GM19351 (cell line): ENCODE measurements around the gene EFCC1.

Source experiments
- ATAC-seq: cut with Tn5 transposase; IDR thresholded peaks from one replicate; pipeline ENCODE4 v1.9.1; 2021; ENCODE audit warnings: mild to moderate bottlenecking, moderate library complexity; ENCODE audit not compliant: unreplicated experiment

Gene EFCC1, protein sequence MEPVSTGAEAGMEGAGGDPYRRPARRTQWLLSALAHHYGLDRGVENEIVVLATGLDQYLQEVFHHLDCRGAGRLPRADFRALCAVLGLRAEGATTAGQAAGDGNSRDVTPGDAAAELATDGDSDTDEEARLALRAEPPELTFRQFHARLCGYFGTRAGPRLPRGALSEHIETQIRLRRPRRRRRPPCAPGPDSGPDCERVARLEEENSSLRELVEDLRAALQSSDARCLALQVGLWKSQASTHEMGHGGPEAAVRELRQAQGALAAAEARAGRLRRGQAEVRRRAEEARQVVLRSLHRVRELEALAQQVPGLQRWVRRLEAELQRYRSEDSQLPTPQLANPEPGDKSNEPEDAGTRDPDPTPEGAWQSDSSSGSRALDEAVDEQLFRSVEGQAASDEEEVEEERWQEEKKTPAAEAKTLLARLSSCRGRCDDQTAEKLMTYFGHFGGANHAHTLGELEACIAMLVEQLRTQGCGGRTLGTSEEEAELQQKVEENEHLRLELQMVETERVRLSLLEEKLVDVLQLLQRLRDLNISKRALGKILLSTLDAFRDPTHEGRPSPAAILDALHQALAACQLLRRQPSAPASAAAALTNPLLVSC

GRCh38 chr3:129001101-129001805 is at the start of gene EFCC1:
Gene EFCC1, plus strand, starts transcription at chr3:129001304. Its CDS starts 325 bp downstream, at chr3:129001629.
- no peak for ATAC-seq

DNA sequence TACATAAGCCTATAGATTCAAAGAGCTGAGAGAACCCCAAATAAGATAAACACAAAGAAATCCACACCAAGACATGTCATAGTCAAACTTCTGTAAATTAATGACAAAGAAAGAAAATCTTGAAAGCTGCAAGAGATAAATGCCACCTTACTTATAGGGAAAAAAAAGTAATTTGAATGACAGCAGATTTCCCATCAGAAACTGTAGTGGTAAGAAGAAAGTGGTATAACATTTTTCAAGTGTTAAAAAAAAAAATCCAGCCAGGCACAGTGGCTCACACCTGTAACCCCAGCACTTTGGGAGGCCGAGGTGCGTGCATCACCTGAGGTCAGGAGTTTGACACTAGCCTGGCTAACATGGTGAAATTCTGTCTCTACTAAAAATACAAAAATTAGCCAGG is 44.7 kb upstream of the EFCC1 start:
- ATAC-seq = no peak

GRCh38 chr3:128965280-128965679 is 35.8 kb upstream of the EFCC1 start:
- ATAC-seq = no peak

GRCh38 chr3:128965818-128966217 is 35.3 kb upstream of the EFCC1 start:
- ATAC-seq = no peak

GRCh38 chr3:128967748-128968355 is 33.3 kb upstream of the EFCC1 start:
- ATAC-seq = no peak

DNA sequence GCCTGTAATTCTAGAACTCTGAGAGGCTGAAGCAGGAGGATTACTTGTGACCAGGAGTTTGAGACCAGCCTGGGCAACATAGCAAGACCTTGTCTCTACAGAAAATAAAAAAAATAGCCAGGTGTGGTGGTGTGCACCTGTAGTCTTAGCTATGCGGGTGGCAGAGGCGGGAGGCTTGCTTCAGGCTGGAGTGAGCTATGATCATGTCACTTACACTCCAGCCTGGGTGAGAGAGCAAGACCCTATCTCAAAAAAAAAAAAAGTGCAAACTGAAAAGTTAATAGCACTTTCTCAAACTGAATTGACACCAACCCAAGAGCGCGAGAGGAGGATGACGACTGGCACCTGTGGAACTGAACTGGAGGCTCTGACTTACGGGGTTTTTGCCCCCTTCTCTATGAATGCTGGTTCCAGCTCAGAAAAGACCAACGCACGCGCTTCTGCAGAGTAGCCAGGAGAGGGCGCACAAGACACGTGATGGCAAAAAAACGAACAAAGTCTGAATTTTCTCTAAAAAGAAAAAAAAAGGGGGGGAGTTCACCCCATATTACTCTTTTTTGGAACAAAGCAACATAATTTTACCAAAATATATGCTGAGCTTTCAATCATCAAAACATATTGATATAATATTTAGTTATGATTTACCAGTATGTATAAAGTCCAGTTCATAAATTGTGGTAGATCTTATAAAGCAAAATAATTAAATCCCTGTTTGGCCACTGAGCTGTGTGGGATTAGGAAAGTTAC is 30.9 kb upstream of the EFCC1 start:
- ATAC-seq = no peak

GRCh38 chr3:128970740-128971047 is 30.4 kb upstream of the EFCC1 start:
- no peak for ATAC-seq

GRCh38 chr3:128971421-128972100 is 29.5 kb upstream of the EFCC1 start:
- no peak for ATAC-seq

DNA sequence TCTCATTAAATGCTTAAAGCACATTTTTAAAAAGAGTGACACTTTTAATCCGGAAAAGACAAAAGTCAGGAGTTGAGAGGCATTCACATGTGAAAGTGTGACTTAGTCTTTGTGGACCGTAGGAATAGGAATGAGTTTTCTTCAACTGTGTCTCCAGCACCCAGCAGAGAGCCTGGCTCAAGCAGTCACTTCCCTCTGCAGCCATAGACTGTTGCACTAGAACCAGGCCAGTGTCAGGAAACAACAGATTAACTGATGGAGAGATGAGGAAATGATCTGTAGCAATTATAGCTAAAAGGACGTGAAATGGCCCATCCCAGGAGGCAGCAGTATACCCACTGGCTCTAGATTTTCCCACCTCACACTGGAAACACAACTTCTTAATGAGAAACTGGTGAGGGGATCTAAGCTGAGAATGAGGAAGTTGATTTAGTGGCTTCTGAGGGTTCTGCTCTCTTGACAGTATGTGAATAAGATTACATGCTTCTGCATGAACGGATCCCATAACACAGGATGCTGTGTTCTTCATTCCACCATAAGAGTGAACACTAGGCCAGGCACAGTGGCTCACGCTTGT is 27.0 kb upstream of the EFCC1 start:
- no peak for ATAC-seq

GRCh38 chr3:128975276-128975675 is 25.8 kb upstream of the EFCC1 start:
- no peak for ATAC-seq

- ATAC-seq = no peak
These were observed 17.6 kb upstream of the EFCC1 start for GRCh38 chr3:128983293-128984069.

DNA sequence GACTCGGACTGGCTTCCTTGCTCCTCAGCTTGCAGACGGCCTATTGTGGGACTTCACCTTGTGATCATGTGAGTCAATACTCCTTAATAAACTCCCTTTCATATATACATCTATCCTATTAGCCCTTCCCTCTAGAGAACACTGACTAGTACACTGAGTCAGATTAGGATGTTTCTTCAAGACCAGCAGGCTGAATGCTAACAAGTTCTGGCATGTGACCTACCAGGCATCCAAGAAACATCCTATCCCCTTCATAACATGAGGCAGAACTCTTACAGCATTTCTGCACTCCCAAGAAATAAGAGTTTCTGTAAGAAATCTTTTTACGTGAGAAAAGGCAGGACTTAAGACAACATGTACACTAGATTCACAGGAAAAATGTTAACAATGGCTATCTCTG is 16.5 kb upstream of the EFCC1 start:
- no peak for ATAC-seq

- ATAC-seq = no peak
These were observed 13.6 kb upstream of the EFCC1 start for GRCh38 chr3:128987302-128988100.

GRCh38 chr3:128988286-128988685 is 12.8 kb upstream of the EFCC1 start:
- ATAC-seq = no peak

DNA sequence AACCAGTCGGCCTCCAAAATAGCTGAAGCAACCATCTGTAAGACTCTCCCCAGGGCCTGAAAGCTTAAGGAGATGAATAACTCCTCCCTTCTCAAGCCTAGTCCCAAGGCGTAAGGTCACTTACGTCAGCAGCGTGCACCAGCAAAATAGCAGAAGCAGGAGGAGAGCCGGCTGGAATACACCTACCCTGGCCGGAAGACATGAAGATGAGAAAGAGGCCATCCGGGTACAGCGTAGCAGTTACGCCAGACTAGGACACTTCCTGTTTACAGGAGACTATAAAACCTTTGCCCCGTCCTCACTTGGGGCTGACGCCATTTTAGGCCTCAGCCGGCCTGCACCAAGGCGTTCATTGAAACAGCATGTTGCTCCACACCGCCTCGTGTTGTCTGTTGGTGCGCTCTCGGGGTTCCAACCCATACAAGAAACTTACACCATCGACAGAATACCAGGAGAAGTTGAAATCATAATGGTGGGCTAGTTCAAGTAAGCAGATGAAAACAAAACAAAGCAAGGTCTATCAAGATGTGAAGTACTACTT is 9.7 kb upstream of the EFCC1 start:
- ATAC-seq = no peak

GRCh38 chr3:128992926-128993460 is 8.1 kb upstream of the EFCC1 start:
- ATAC-seq = no peak

DNA sequence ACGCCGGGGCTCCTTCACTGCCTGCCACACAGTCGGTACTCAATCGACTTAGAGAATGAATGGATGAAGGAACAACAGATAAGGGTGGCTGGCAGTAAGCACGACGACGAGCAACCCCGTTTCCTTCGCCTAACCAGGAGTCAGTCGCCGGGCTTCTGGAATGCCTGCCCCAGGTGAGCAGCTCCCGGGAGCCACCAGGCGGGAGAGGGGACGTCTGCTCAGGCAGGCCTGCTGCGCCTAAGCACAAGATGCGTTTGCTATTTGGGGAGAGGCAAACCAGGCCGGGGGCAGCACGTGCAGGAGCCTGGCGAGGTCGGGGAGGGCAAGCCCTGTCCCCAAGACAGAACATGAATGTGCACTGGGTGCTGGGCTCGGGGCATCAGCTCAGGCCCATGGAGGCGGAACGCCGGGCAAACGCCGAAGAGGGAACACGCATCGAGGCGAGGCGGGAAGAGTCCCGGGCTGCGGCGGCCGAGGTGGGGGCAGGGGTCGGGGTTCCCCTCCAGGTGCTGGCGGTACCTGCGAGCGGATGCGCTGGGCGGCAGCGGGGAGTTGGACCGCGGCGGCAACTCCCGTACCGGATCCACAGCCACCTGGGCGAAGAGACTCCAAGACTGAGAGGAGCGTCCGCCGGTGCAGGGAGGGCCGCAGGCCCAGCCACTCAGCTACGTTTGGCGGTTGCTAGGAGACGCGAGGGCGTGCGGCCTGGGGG is 7.5 kb upstream of the EFCC1 start, which contains the start of gene CFAP92:
TSS of gene CFAP92 (minus strand) at position 616 of the 712 bp plus-strand sequence. CDS start 772 bp downstream, outside the sequence.
- ATAC-seq = peak; percentile 93
